CD4-positive, alpha-beta T cell (primary cell): ENCODE data around the gene RAI1. TPM values are rescaled to one million over a fixed set of nuclear protein-coding genes. Genes with fewer than 3 reads are reported as not detected.

Experiments used
- ATAC-seq: fragments of 200-7000 bp; cut with Tn5 transposase; one replicate; pipeline ENCODE4 v1.10.0; 2022; ENCODE audit warnings: mild to moderate bottlenecking; ENCODE audit not compliant: poor library complexity
- CTCF ChIA-PET: fragments of 350-600 bp; sonication (Branson Sonifier 250); formaldehyde crosslinking; loops from one replicate; lab custom pipeline; 2021; ENCODE audit warnings: antibody characterized with exemption, inconsistent platforms; lab: Charles Lee
- POLR2A ChIA-PET: fragments of 350-600 bp; sonication (Branson Sonifier 250); formaldehyde crosslinking; loops from one replicate; lab custom pipeline; 2021; ENCODE audit warnings: antibody characterized with exemption, inconsistent platforms; lab: Charles Lee
- DNase-seq, 14 experiments: peaks; one replicate each; pipeline ENCODE4 v3.0.0-alpha.2; 2013 to 2020; ENCODE audit warnings: mixed read lengths in 2 of 14
- H3K27ac ChIP-seq, 2 donors: one replicate each; pipeline versions ENCODE4 v1.5.1 to v1.7.0; 2013; ENCODE audit warnings: low read length in 2 of 2, low read depth in 1 of 2, mild to moderate bottlenecking in 1 of 2
- H3K27me3 ChIP-seq, 2 experiments: 1 replicate in 1 of 2; 2 replicates in 1 of 2; pipeline versions ENCODE4 v1.6.1 to v1.7.0; 2013; ENCODE audit warnings: low read length in 2 of 2, control low read depth in 1 of 2, mild to moderate bottlenecking in 1 of 2, moderate library complexity in 1 of 2; ENCODE audit not compliant: insufficient read depth in 2 of 2, control insufficient read depth in 1 of 2
- H3K36me3 ChIP-seq: one replicate; pipeline ENCODE4 v1.6.1; 2013; ENCODE audit warnings: low read length, control low read depth; ENCODE audit not compliant: insufficient read depth
- H3K4me1 ChIP-seq: one replicate; pipeline ENCODE4 v1.6.1; 2013; ENCODE audit warnings: low read length, control low read depth; ENCODE audit not compliant: insufficient read depth
- H3K4me3 ChIP-seq: one replicate; pipeline ENCODE4 v1.5.1; 2013; ENCODE audit warnings: mild to moderate bottlenecking, low read length, moderate library complexity
- H3K9me3 ChIP-seq, 2 experiments: 1 replicate in 1 of 2; 2 replicates in 1 of 2; pipeline versions ENCODE4 v1.6.1 to v1.7.0; 2013; ENCODE audit warnings: low read length in 2 of 2, mild to moderate bottlenecking in 2 of 2, control low read depth in 1 of 2, moderate library complexity in 1 of 2; ENCODE audit not compliant: control insufficient read depth in 1 of 2, insufficient read depth in 1 of 2
- H3K27ac Mint-ChIP-seq: one replicate; pipeline ENCODE4 v1.8.0; 2020; ENCODE audit warnings: mixed read lengths
- H3K27me3 Mint-ChIP-seq: one replicate; pipeline ENCODE4 v1.8.0; 2021; ENCODE audit warnings: mixed read lengths
- H3K36me3 Mint-ChIP-seq: one replicate; pipeline ENCODE4 v1.8.0; 2021; ENCODE audit warnings: low read depth, mixed read lengths
- H3K4me1 Mint-ChIP-seq: one replicate; pipeline ENCODE4 v1.8.0; 2021; ENCODE audit warnings: low read depth, mixed read lengths
- H3K4me3 Mint-ChIP-seq: one replicate; pipeline ENCODE4 v1.8.0; 2020; ENCODE audit warnings: mild to moderate bottlenecking, mixed read lengths
- H3K9me3 Mint-ChIP-seq: one replicate; pipeline ENCODE4 v1.8.0; 2020; ENCODE audit warnings: mixed read lengths
- intact Hi-C, 2 experiments: fragments of 100-400 bp; cut with DNase I in 1 of 2; cut with micrococcal nuclease in 1 of 2; formaldehyde crosslinking; loops; one replicate each; pipeline versions ENCODE4 v1.15.1 to v1.9.0; 2023 to 2025; cut with DNase I, micrococcal nuclease
- total RNA-seq, 174 experiments: library from RNA in 2 of 174; stranded (reverse) in 2 of 174; gene quantifications; one replicate each; pipeline ENCODE4 v1.2.3 and lab custom pipeline; 2021 to 2026
- TF ChIP-seq, protein P1 (sequence below): fragments of 200-600 bp; IDR thresholded peaks from one replicate; pipeline ENCODE4 v1.8.0; 2022; ENCODE audit warnings: antibody characterized with exemption, mild to moderate bottlenecking

The RAI1 gene
- total RNA-seq, 2 experiments from 2014 or later = 19.3 to 25.2 TPM

DNA sequence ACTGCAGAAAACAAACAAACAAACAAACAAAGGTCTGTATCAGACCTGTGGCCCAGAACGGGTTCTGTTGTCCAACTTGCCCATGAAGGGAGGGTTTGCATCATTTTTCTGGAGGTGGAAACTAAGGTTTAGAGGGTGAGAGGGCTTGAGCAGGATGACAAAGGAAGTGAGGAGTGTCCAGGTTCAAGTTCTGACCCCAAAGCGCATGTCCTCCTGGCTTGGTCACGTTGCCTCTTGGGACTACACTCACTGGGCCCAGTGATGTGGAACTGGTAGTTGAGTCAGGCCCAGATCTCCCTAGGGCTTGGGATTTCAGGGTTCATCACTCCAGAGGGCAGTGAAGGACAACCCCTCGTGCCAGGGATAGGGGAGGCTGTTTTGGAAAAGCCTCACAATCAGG lies 153.7 kb downstream of the RAI1 start:
- DNase-seq (no peak), ATAC-seq (no peak)
- H3K27me3 ChIP-seq = no peaks in the 10 kb centered on the region
- Mint-ChIP-seq H3K4me3 (peak overlapping the region; percentile 94), H3K36me3 (peaks cover 24% of the 10 kb centered on the region), H3K4me1 (peaks cover 71% of the 10 kb centered on the region), H3K9me3 (no peaks in the 10 kb centered on the region), H3K27ac (peak overlapping the region; percentile 98), H3K27me3 (no peaks in the 10 kb centered on the region)
- peaks cover 12% of the 10 kb centered on the region for H3K36me3 ChIP-seq
- POLR2A ChIA-PET = interaction anchor here (1.8 to 4.4 kb wide), 2 partner anchors 9 to 14 kb away, joined by 10 to 71 read pairs; no protein-coding TSS in a partner anchor
- intact Hi-C loops = loop anchor here in 1 of 2 experiments (1.0 kb wide), 1 partner anchor 11 kb away; no protein-coding TSS in a partner anchor
- H3K4me3 ChIP-seq = peak overlapping the region; percentile 77
- H3K4me1 ChIP-seq = peaks cover 83% of the 10 kb centered on the region
- TF ChIP-seq, protein P1, sequence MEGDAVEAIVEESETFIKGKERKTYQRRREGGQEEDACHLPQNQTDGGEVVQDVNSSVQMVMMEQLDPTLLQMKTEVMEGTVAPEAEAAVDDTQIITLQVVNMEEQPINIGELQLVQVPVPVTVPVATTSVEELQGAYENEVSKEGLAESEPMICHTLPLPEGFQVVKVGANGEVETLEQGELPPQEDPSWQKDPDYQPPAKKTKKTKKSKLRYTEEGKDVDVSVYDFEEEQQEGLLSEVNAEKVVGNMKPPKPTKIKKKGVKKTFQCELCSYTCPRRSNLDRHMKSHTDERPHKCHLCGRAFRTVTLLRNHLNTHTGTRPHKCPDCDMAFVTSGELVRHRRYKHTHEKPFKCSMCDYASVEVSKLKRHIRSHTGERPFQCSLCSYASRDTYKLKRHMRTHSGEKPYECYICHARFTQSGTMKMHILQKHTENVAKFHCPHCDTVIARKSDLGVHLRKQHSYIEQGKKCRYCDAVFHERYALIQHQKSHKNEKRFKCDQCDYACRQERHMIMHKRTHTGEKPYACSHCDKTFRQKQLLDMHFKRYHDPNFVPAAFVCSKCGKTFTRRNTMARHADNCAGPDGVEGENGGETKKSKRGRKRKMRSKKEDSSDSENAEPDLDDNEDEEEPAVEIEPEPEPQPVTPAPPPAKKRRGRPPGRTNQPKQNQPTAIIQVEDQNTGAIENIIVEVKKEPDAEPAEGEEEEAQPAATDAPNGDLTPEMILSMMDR = no peak
- H3K9me3 ChIP-seq = no peaks in the 10 kb centered on the region
- CTCF ChIA-PET = interaction anchor here (2.3 kb wide), 1 partner anchor 25 kb away, joined by 8 read pairs; no protein-coding TSS in a partner anchor
- H3K27ac ChIP-seq = peak overlapping the region; percentile 96 to 97

GRCh38 chr17:17835415-17836249 lies 154.4 kb downstream of the RAI1 start:
- Histone ChIP-seq H3K4me3 (peak overlapping the region; percentile 77), H3K4me1 (peaks cover 83% of the 10 kb centered on the region), H3K36me3 (peaks cover 11% of the 10 kb centered on the region), H3K27me3 (no peaks in the 10 kb centered on the region), H3K27ac (peak overlapping the region; percentile 96 to 97), H3K9me3 (no peaks in the 10 kb centered on the region)
- Mint-ChIP-seq H3K36me3 (peaks cover 24% of the 10 kb centered on the region), H3K4me3 (peak overlapping the region; percentile 94), H3K27me3 (no peaks in the 10 kb centered on the region), H3K9me3 (no peaks in the 10 kb centered on the region), H3K27ac (peak overlapping the region; percentile 98), H3K4me1 (peaks cover 67% of the 10 kb centered on the region)
- POLR2A ChIA-PET = interaction anchor here (0.7 to 4.4 kb wide), 17 partner anchors 9 to 348 kb away, joined by 3 to 71 read pairs (median 4); partner anchors contain the start of genes ALKBH5, DRC3, PEMT and RASD1
- TF ChIP-seq, protein P1 = no peak
- DNase-seq = no peak
- intact Hi-C loops = loop anchor here (1.0 to 2.0 kb wide), 3 partner anchors 12 to 23 kb away; no protein-coding TSS in a partner anchor
- CTCF ChIA-PET = interaction anchor here (0.9 to 2.3 kb wide), 4 partner anchors 10 to 25 kb away, joined by 3 to 10 read pairs (median 7); no protein-coding TSS in a partner anchor
- ATAC-seq = no peak

DNA sequence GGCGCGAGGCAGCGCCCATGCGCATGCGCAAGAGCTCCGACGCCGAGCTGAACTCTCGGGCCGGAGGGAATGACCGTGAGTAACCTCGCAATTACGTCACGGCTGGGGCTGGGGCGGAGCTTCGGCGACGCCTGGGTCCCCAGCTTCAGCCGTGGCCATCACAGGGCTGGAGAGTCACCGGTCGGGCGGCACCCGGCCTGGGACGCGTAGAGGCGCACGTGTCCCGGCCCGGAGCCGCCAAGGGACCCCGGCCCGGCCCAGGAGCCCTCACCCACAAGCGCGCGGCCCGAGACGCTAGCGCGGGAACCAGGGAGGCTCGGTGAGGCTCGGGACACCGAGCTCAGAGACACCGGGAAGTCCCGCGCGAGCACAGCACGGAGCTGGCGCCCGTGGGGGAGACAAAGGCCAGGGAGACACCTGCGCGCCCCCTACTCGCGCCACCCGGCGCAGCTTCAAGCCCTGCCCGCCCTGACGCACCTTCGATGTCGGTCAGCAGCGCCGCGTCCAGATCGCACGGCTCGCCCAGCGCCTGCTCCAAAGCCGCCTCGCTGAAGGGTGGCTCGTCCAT lies 155.1 kb downstream of the RAI1 start:
- peak overlapping the region; percentile 94 for H3K4me3 Mint-ChIP-seq
- TF ChIP-seq, protein P1 = no peak
- peak; percentile 94 to 99 (median 97) for DNase-seq
- Histone ChIP-seq H3K27me3 (no peaks in the 10 kb centered on the region), H3K9me3 (no peaks in the 10 kb centered on the region), H3K27ac (peak overlapping the region; percentile 96 to 97), H3K4me1 (peaks cover 82% of the 10 kb centered on the region), H3K4me3 (peak overlapping the region; percentile 77), H3K36me3 (peaks cover 5% of the 10 kb centered on the region)
- H3K27ac Mint-ChIP-seq = peak overlapping the region; percentile 98
- intact Hi-C loops = loop anchor here (1.0 to 2.0 kb wide), 3 partner anchors 13 to 24 kb away; no protein-coding TSS in a partner anchor
- CTCF ChIA-PET = interaction anchor here (0.9 to 1.6 kb wide), 3 partner anchors 11 to 24 kb away, joined by 3 to 10 read pairs (median 6); no protein-coding TSS in a partner anchor
- H3K27me3 Mint-ChIP-seq = no peaks in the 10 kb centered on the region
- H3K36me3 Mint-ChIP-seq = peaks cover 20% of the 10 kb centered on the region
- ATAC-seq = peak; percentile 74
- POLR2A ChIA-PET = interaction anchor here (0.7 to 4.4 kb wide), 17 partner anchors 9 to 347 kb away, joined by 3 to 71 read pairs (median 4); partner anchors contain the start of genes ALKBH5, DRC3, PEMT and RASD1
- H3K4me1 Mint-ChIP-seq = peaks cover 69% of the 10 kb centered on the region
- H3K9me3 Mint-ChIP-seq = no peaks in the 10 kb centered on the region
